ENCODE measurements around the gene DNAJA2.
A peak's percentile ranks its signal among the peaks of the same experiment; 100 is the strongest.

DNAJA2 gene

DNA sequence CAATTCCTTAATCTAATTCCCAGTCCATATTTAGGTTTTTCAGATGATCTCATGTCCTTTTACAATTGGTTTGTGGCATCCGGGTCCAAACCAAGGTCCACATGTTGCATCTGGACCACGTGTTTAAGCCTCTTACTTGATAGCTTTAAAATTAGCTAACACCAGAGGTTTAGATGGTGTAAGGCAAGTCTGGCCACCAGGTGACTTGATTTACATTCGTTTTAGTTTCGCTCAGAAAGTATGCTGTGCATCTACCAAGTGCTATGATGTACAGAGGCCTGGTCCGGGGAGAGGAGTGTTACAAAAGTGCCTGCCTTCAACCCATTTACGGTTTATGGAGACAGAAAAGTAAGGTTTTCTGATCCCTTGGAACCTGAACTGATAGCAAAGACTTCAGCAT is 878 bp upstream of the DNAJA2 start:
- Histone ChIP-seq H3K27ac (peak overlapping the region; percentile 93 to 95), H3K4me3 (peak overlapping the region; percentile 81 to 89), H3K36me3 (peaks cover 0 to 8% (median 3%) of the 10 kb centered on the region in 3 donors), H3K27me3 (no peaks in the 10 kb centered on the region), H3K9me3 (no peaks in the 10 kb centered on the region), H3K4me1 (peaks cover 0 to 30% (median 20%) of the 10 kb centered on the region in 4 donors)
- DNase-seq, result no peak
- TF ChIP-seq, protein P1, sequence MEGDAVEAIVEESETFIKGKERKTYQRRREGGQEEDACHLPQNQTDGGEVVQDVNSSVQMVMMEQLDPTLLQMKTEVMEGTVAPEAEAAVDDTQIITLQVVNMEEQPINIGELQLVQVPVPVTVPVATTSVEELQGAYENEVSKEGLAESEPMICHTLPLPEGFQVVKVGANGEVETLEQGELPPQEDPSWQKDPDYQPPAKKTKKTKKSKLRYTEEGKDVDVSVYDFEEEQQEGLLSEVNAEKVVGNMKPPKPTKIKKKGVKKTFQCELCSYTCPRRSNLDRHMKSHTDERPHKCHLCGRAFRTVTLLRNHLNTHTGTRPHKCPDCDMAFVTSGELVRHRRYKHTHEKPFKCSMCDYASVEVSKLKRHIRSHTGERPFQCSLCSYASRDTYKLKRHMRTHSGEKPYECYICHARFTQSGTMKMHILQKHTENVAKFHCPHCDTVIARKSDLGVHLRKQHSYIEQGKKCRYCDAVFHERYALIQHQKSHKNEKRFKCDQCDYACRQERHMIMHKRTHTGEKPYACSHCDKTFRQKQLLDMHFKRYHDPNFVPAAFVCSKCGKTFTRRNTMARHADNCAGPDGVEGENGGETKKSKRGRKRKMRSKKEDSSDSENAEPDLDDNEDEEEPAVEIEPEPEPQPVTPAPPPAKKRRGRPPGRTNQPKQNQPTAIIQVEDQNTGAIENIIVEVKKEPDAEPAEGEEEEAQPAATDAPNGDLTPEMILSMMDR (IDR thresholded peaks at IDR 0.05), result no peak
- intact Hi-C loops (cut with DNase I; ENCODE audit: low total_unique reads), result loop anchor here (5.0 kb wide), 1 partner anchor 92 kb away; the partner anchor contains the start of gene GPT2

GRCh38 chr16:46973996-46974324 is 486 bp upstream of the DNAJA2 start:
- Histone ChIP-seq H3K27ac (peak overlapping the region; percentile 93 to 95), H3K4me1 (peaks cover 0 to 34% (median 22%) of the 10 kb centered on the region in 4 donors), H3K4me3 (peak overlapping the region; percentile 81 to 89), H3K36me3 (peaks cover 0 to 12% (median 7%) of the 10 kb centered on the region in 3 donors), H3K9me3 (no peaks in the 10 kb centered on the region), H3K27me3 (no peaks in the 10 kb centered on the region)
- DNase-seq, result no peak
- TF ChIP-seq, protein P1 (IDR thresholded peaks at IDR 0.05), result no peak
- intact Hi-C loops (cut with DNase I; ENCODE audit: low total_unique reads), result loop anchor here (5.0 kb wide), 1 partner anchor 92 kb away; the partner anchor contains the start of gene GPT2

DNA sequence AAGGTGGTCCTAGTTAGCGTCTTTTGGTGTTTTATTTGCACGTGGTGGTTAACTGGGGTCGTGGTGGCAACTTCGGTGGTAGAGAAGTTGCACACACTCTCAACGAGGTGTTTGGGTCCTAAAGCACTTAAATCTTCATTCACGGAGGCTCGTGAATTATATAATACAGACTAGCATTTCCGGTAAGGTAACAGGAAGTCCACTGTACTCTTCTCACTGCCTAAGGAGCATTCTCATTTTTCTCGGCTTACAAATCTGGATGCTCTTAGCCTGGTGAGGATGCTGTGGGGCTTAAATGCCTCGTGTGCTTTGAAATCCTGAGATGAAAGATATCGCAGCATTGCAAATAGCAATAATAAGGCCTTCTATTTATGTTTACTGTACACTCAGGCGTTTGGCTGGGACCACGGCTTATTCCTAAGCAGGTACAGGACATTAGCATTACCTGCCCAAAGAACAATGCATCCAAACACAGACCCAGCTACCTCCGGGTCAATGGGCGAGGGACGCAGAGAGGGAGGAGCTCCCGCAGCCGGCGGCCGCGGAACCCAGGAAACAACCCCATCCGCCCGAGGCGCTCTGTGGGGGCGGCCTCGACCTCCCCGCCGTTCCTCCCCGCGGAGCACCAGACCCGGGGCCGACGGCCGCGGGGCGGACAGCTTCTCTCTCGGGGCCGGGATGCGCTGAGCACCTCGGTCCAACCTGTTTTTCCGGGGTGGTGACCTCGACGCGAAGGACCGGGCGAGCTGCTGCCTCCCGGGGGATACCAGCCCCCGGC is 856 bp downstream of the DNAJA2 start:
- Histone ChIP-seq H3K9me3 (no peaks in the 10 kb centered on the region), H3K27me3 (no peaks in the 10 kb centered on the region), H3K36me3 (peaks cover 13 to 24% (median 20%) of the 10 kb centered on the region in 3 donors), H3K4me3 (peak overlapping the region; percentile 81 to 89), H3K27ac (peak overlapping the region; percentile 93 to 95), H3K4me1 (peaks cover 0 to 37% (median 22%) of the 10 kb centered on the region in 4 donors)
- intact Hi-C loops (cut with DNase I; ENCODE audit: low total_unique reads), result loop anchor here (5.0 kb wide), 1 partner anchor 90 kb away; the partner anchor contains the start of gene GPT2
- peak in 1 of 2 donors; percentile 26 for DNase-seq
- TF ChIP-seq, protein P1 (IDR thresholded peaks at IDR 0.05), result no peak

- TF ChIP-seq, protein P1 (IDR thresholded peaks at IDR 0.05), result no peak
Observed at GRCh38 chr16:46971271-46971670, 2.2 kb downstream of the DNAJA2 start.

GRCh38 chr16:46970089-46970488 is 3.4 kb downstream of the DNAJA2 start:
- Histone ChIP-seq H3K9me3 (no peaks in the 10 kb centered on the region), H3K36me3 (peaks cover 38 to 50% (median 45%) of the 10 kb centered on the region in 3 donors), H3K4me1 (peaks cover 0 to 37% (median 22%) of the 10 kb centered on the region in 4 donors), H3K27me3 (no peaks in the 10 kb centered on the region), H3K27ac (no peak overlapping the region), H3K4me3 (no peak overlapping the region)
- no peak for DNase-seq
- intact Hi-C loops (cut with DNase I; ENCODE audit: low total_unique reads), result loop anchor here (5.0 kb wide), 1 partner anchor 88 kb away; the partner anchor contains the start of gene GPT2
- TF ChIP-seq, protein P1 (IDR thresholded peaks at IDR 0.05), result no peak

More at GRCh38 chr16:46971271-46971670, 2.2 kb downstream of the DNAJA2 start:
- Histone ChIP-seq H3K4me3 (no peak overlapping the region), H3K4me1 (peaks cover 0 to 37% (median 22%) of the 10 kb centered on the region in 4 donors), H3K27me3 (no peaks in the 10 kb centered on the region), H3K9me3 (no peaks in the 10 kb centered on the region), H3K27ac (no peak overlapping the region), H3K36me3 (peaks cover 27 to 38% (median 34%) of the 10 kb centered on the region in 3 donors)
- DNase-seq, result no peak
- intact Hi-C loops (cut with DNase I; ENCODE audit: low total_unique reads), result loop anchor here (5.0 kb wide), 1 partner anchor 89 kb away; the partner anchor contains the start of gene GPT2

All from tibial artery (tissue), 4 donors.